PC-3 (cell line): ENCODE results near the gene ATXN10. TPM values are rescaled to one million over a fixed set of nuclear protein-coding genes. Genes with fewer than 3 reads are reported as not detected.

Source experiments
- ATAC-seq: fragments of 200-7000 bp; cut with Tn5 transposase; 2 replicates; pipeline ENCODE4 v1.9.1; 2020; ENCODE audit warnings: mild to moderate bottlenecking, moderate library complexity
- BruUV-seq: library from RNA; stranded (reverse); fragments of 400-500 nt; replicated peaks from 2 replicates; lab custom pipeline; 2021; lab: Mats Ljungman, UMichigan
- CTCF ChIA-PET: fragments of 300-600 bp; sonication (Branson Sonifier 250); formaldehyde crosslinking; loops from one replicate; lab custom pipeline; 2022; ENCODE audit warnings: antibody characterized with exemption; lab: Charles Lee
- POLR2A ChIA-PET: fragments of 300-600 bp; sonication (Branson Sonifier 250); formaldehyde crosslinking; loops from one replicate; lab custom pipeline; 2022; ENCODE audit warnings: antibody characterized with exemption; ENCODE audit not compliant: unreplicated experiment; lab: Charles Lee
- DNase-seq: peaks from one replicate; pipeline ENCODE4 v3.0.0-alpha.2; 2015
- H2AFZ ChIP-seq: fragments of 300-600 bp; sonication (generic); 2 replicates; pipeline ENCODE4 v1.6.0; 2016; ENCODE audit warnings: antibody characterized with exemption, low read length
- H3F3A ChIP-seq: fragments of 300-600 bp; sonication (generic); one replicate; pipeline ENCODE4 v1.6.0; 2017; ENCODE audit warnings: antibody characterized with exemption, low read length, control low read depth, mild to moderate bottlenecking; ENCODE audit not compliant: unreplicated experiment
- H3K27ac ChIP-seq: fragments of 300-600 bp; sonication (generic); 2 replicates; pipeline ENCODE4 v1.5.1; 2016; ENCODE audit warnings: mild to moderate bottlenecking, low read length
- H3K27me3 ChIP-seq: fragments of 300-600 bp; sonication (generic); 2 replicates; pipeline ENCODE4 v1.6.1; 2016; ENCODE audit warnings: low read length, mixed read lengths
- H3K36me3 ChIP-seq: fragments of 300-600 bp; sonication (generic); 2 replicates; pipeline ENCODE4 v1.6.1; 2016; ENCODE audit warnings: low read depth, mixed run types, low read length, mixed read lengths
- H3K4me1 ChIP-seq: fragments of 300-600 bp; sonication (generic); 2 replicates; pipeline ENCODE4 v1.5.1; 2016; ENCODE audit warnings: low read length; ENCODE audit not compliant: insufficient read depth
- H3K4me2 ChIP-seq: fragments of 300-600 bp; sonication (generic); 2 replicates; pipeline ENCODE4 v1.6.0; 2016; ENCODE audit warnings: low read length
- H3K4me3 ChIP-seq: fragments of 300-600 bp; sonication (generic); 2 replicates; pipeline ENCODE4 v1.5.1; 2016; ENCODE audit warnings: mild to moderate bottlenecking, low read length, mixed read lengths
- H3K79me2 ChIP-seq: fragments of 300-600 bp; sonication (generic); 2 replicates; pipeline ENCODE4 v1.6.1; 2017; ENCODE audit warnings: low read length, mixed read lengths
- H3K9ac ChIP-seq: fragments of 300-600 bp; sonication (generic); 2 replicates; pipeline ENCODE4 v1.6.0; 2016; ENCODE audit warnings: mild to moderate bottlenecking, low read length
- H3K9me2 ChIP-seq: fragments of 300-600 bp; sonication (generic); replicated peaks from 2 replicates; pipeline ENCODE4 v1.6.1; 2016; ENCODE audit warnings: mixed run types, low read length, mixed read lengths
- H3K9me3 ChIP-seq: fragments of 300-600 bp; sonication (generic); 2 replicates; pipeline ENCODE4 v1.6.1; 2016; ENCODE audit warnings: low read length, mixed read lengths
- H4K20me1 ChIP-seq: fragments of 300-600 bp; sonication (generic); 2 replicates; pipeline ENCODE4 v1.6.1; 2016; ENCODE audit warnings: low read length, mixed read lengths
- EZH2 ChIP-seq: fragments of 300-600 bp; sonication (generic); IDR thresholded peaks from one replicate; pipeline ENCODE4 v1.6.1; 2017; ENCODE audit warnings: antibody characterized with exemption, mild to moderate bottlenecking, low read length; ENCODE audit not compliant: unreplicated experiment
- EZH2phosphoT487 ChIP-seq: fragments of 300-600 bp; sonication (generic); IDR thresholded peaks from 2 replicates; pipeline ENCODE4 v1.6.1; 2018; ENCODE audit warnings: mild to moderate bottlenecking, antibody characterized with exemption, low read length, borderline replicate concordance
- intact Hi-C: fragments of 100-400 bp; cut with micrococcal nuclease; formaldehyde crosslinking; loops from 2 replicates; pipeline ENCODE4 v1.9.0; 2023
- total RNA-seq: library from RNA; depleted of rRNA; stranded (reverse); fragments of >200 nt; gene quantifications from 2 replicates; pipeline ENCODE4 v1.2.3, GENCODE V29; 2014
- TF ChIP-seq, protein P1 (sequence below): fragments of 300-600 bp; sonication (generic); conservative IDR thresholded peaks from 2 replicates; pipeline ENCODE4 v1.5.1; 2017; ENCODE audit warnings: antibody characterized with exemption, low read depth, mild to moderate bottlenecking, low read length

ATXN10 gene
- total RNA-seq, 1 experiment from 2014 or later = 40.6 TPM

DNA sequence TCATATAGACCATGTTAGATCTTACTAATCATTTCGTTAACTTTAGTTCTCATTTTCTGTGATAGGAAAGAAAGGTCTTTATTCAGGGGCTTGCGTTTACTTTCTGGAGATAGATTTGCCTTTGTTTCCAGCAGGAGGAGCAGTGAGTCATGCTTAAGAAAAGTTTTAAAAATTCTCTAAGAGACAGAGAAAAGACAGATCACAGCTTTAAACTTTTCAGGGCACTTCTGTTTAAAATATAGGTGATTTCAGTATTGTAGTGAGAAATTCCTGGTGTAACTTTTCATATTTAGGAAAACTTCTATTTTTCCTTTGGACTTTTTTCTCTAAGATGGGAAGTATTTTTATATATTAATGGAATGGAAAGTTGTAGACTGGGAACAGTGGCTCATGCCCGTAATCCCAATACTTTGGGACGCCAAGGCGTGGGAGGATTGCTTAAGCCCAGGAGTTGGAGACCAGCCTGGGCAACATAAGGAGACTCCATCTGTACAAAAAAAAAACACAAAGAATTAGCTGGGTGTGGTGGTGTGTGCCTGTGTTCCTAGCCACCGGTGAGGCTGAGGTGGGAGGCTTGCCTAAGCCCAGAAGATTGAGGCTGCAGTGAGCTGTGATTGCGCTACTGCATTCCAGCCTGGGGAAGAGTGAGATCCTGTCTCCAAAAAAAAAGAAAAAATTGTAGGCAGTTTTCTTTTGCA is 60.3 kb downstream of the ATXN10 start:
- DNase-seq (peak; percentile 15), ATAC-seq (peak; percentile 31; the same call in 1 of the 2 replicates)
- Histone ChIP-seq H4K20me1 (no peaks in the 10 kb centered on the region), H3K9ac (no peak overlapping the region), H3K36me3 (peaks cover 12% of the 10 kb centered on the region), H3K9me3 (no peaks in the 10 kb centered on the region), H3K4me1 (peaks cover 2% of the 10 kb centered on the region; the same call in 1 of the 2 replicates), H3F3A (peaks cover 13% of the 10 kb centered on the region), H3K79me2 (peaks cover 42% of the 10 kb centered on the region), H2AFZ (no peak overlapping the region), H3K27ac (no peak overlapping the region), H3K4me2 (no peak overlapping the region), H3K9me2 (no peaks in the 10 kb centered on the region), H3K27me3 (no peaks in the 10 kb centered on the region), H3K4me3 (no peak overlapping the region)
- no TSS peak for BruUV-seq
- intact Hi-C loops = loop anchor here (2.0 kb wide), 1 partner anchor 99 kb away; no protein-coding TSS in a partner anchor
- ChIA-PET POLR2A (interaction anchor here (0.6 to 0.7 kb wide), 2 partner anchors 45 to 124 kb away, joined by 3 read pairs; no protein-coding TSS in a partner anchor), CTCF (no interaction called here)
- TF ChIP-seq, protein P1, sequence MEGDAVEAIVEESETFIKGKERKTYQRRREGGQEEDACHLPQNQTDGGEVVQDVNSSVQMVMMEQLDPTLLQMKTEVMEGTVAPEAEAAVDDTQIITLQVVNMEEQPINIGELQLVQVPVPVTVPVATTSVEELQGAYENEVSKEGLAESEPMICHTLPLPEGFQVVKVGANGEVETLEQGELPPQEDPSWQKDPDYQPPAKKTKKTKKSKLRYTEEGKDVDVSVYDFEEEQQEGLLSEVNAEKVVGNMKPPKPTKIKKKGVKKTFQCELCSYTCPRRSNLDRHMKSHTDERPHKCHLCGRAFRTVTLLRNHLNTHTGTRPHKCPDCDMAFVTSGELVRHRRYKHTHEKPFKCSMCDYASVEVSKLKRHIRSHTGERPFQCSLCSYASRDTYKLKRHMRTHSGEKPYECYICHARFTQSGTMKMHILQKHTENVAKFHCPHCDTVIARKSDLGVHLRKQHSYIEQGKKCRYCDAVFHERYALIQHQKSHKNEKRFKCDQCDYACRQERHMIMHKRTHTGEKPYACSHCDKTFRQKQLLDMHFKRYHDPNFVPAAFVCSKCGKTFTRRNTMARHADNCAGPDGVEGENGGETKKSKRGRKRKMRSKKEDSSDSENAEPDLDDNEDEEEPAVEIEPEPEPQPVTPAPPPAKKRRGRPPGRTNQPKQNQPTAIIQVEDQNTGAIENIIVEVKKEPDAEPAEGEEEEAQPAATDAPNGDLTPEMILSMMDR = peak; percentile 62
- TF ChIP-seq EZH2 = no peak
- no peak for TF ChIP-seq EZH2phosphoT487

DNA sequence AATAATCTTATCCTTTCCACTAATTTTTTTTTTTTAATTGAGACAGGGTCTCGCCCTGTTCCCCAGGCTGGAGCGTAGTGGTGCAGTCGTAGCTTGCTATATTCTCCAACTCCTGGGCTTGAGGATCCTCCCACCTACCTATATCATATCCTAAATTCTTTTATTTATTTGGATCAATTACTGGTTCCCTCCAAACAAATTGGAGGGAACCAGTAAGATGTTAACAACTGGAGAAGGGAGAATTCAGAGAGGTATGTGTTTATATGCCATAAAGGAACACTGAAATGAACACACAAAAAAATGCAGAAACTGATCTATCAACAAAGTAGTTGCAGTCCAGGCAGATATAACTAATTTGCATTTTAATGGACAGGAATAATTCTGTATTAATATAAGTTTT is 63.6 kb downstream of the ATXN10 start:
- intact Hi-C loops = no loop called here
- DNase-seq = no peak
- ChIA-PET POLR2A (no interaction called here), CTCF (no interaction called here)
- no peak overlapping the region for H3K9ac ChIP-seq
- H3K79me2 ChIP-seq = peaks cover 34% of the 10 kb centered on the region
- no peak overlapping the region for H3K27ac ChIP-seq
- H3F3A ChIP-seq = peaks cover 13% of the 10 kb centered on the region
- H2AFZ ChIP-seq = no peak overlapping the region
- H3K9me2 ChIP-seq = no peaks in the 10 kb centered on the region
- ATAC-seq = no peak
- H3K4me3 ChIP-seq = no peak overlapping the region
- BruUV-seq = no TSS peak
- H4K20me1 ChIP-seq = no peaks in the 10 kb centered on the region
- no peaks in the 10 kb centered on the region for H3K9me3 ChIP-seq
- H3K36me3 ChIP-seq = peaks cover 37% of the 10 kb centered on the region
- no peak overlapping the region for H3K4me2 ChIP-seq
- H3K4me1 ChIP-seq = peaks cover 9% of the 10 kb centered on the region; the same call in 1 of the 2 replicates
- TF ChIP-seq EZH2phosphoT487 = no peak
- TF ChIP-seq, protein P1 = no peak
- no peak for TF ChIP-seq EZH2
- no peaks in the 10 kb centered on the region for H3K27me3 ChIP-seq

DNA sequence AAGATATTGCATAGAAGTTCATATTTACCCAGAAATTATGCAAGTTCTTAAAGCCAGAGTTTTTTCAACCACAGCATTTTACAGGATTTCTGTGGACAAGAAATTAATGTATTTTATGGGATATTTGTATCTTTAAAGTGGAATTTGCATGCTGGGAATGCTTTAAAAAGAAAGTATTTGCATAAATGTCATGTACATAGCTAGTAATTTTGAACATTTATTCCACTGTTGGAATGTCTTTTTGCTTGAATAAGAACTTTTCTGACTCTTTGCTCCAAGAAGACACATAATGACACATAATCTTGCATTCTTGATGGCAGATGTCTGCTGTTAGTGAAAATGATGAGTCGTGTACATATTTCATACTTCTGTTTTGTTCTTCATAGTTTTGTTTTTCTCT is 66.6 kb downstream of the ATXN10 start:
- H3K4me2 ChIP-seq = no peak overlapping the region
- intact Hi-C loops = no loop called here
- ChIA-PET POLR2A (no interaction called here), CTCF (no interaction called here)
- BruUV-seq = no TSS peak
- peaks cover 54% of the 10 kb centered on the region for H3K36me3 ChIP-seq
- H3K4me1 ChIP-seq = peaks cover 27% of the 10 kb centered on the region
- no peaks in the 10 kb centered on the region for H3K27me3 ChIP-seq
- H2AFZ ChIP-seq = no peak overlapping the region
- peaks cover 22% of the 10 kb centered on the region; the same call in 1 of the 2 replicates for H3K79me2 ChIP-seq
- TF ChIP-seq EZH2 (no peak), EZH2phosphoT487 (no peak)
- TF ChIP-seq, protein P1 = no peak
- no peak overlapping the region for H3K4me3 ChIP-seq
- DNase-seq (peak; percentile 6), ATAC-seq (no peak)
- H3K9me2 ChIP-seq = no peaks in the 10 kb centered on the region
- peaks cover 4% of the 10 kb centered on the region for H3F3A ChIP-seq
- no peak overlapping the region for H3K27ac ChIP-seq
- no peak overlapping the region for H3K9ac ChIP-seq
- no peaks in the 10 kb centered on the region for H3K9me3 ChIP-seq
- H4K20me1 ChIP-seq = no peaks in the 10 kb centered on the region
